HepG2 (cell line): ENCODE data around the gene MCM3AP. TPM values are rescaled to one million over a fixed set of nuclear protein-coding genes. Genes with fewer than 3 reads are reported as not detected.

Experiments used
- AGO2 ChIP-seq: fragments of 200-400 bp; formaldehyde crosslinking; optimal IDR thresholded peaks from 2 replicates; pipeline ENCODE3; 2017; ENCODE audit warnings: mild to moderate bottlenecking, low read depth, low read length, moderate library complexity
- HOMEZ ChIP-seq: IDR thresholded peaks from 2 replicates; pipeline ENCODE4 v1.6.1; 2016; ENCODE audit warnings: low read depth
- JUNB ChIP-seq: sonication (generic); formaldehyde crosslinking; IDR thresholded peaks from 2 replicates; pipeline ENCODE4 v1.8.0; 2022; ENCODE audit warnings: missing genetic modification reagents, mild to moderate bottlenecking, borderline replicate concordance
- MED1 ChIP-seq: sonication (generic); formaldehyde crosslinking; IDR thresholded peaks from 2 replicates; pipeline ENCODE4 v1.4.0; 2020; ENCODE audit warnings: missing genetic modification reagents
- NCOR1 ChIP-seq: fragments of 200-600 bp; sonication (generic); IDR thresholded peaks from 2 replicates; pipeline ENCODE4 v1.7.0; 2017; ENCODE audit warnings: antibody characterized with exemption, low read length, borderline replicate concordance
- RAD51 ChIP-seq: fragments of 450-650 bp; IDR thresholded peaks from 2 replicates; pipeline ENCODE4 v1.6.1; 2016; ENCODE audit warnings: borderline replicate concordance
- RBM39 ChIP-seq: fragments of 200-400 bp; formaldehyde crosslinking; IDR thresholded peaks from one replicate; pipeline ENCODE4 v1.6.1; 2018; ENCODE audit warnings: antibody characterized with exemption, mild to moderate bottlenecking, low read depth, low read length; ENCODE audit not compliant: poor library complexity, severe bottlenecking
- SKI ChIP-seq: fragments of 450-650 bp; IDR thresholded peaks from one replicate; pipeline ENCODE4 v1.6.1; 2018; ENCODE audit warnings: mild to moderate bottlenecking; ENCODE audit not compliant: partially characterized antibody
- THAP9 ChIP-seq: sonication (generic); formaldehyde crosslinking; IDR thresholded peaks from 2 replicates; pipeline ENCODE4; 2020; ENCODE audit warnings: missing genetic modification reagents, mild to moderate bottlenecking, borderline replicate concordance
- U2AF1 ChIP-seq: fragments of 200-400 bp; formaldehyde crosslinking; optimal IDR thresholded peaks from 2 replicates; pipeline ENCODE3; 2017; ENCODE audit warnings: mild to moderate bottlenecking, low read depth, low read length
- ZNF143 ChIP-seq: sonication (generic); formaldehyde crosslinking; IDR thresholded peaks from 2 replicates; pipeline ENCODE4 v1.4.0; 2020; ENCODE audit warnings: missing genetic modification reagents
- ZNF225 ChIP-seq: sonication (generic); formaldehyde crosslinking; IDR thresholded peaks from 2 replicates; pipeline ENCODE4 v1.4.0; 2020; ENCODE audit warnings: mild to moderate bottlenecking, missing genetic modification reagents
- ZNF251 ChIP-seq: sonication (generic); formaldehyde crosslinking; IDR thresholded peaks from 2 replicates; pipeline ENCODE4 v1.9.0; 2021; ENCODE audit warnings: mild to moderate bottlenecking, missing genetic modification reagents
- ZNF572 ChIP-seq: sonication (generic); formaldehyde crosslinking; IDR thresholded peaks from 2 replicates; pipeline ENCODE4 v1.5.1; 2020; ENCODE audit warnings: mild to moderate bottlenecking, missing genetic modification reagents
- ZSCAN21 ChIP-seq: sonication (generic); formaldehyde crosslinking; IDR thresholded peaks from 2 replicates; pipeline ENCODE4 v1.8.0; 2022; ENCODE audit warnings: mild to moderate bottlenecking, missing genetic modification reagents, moderate library complexity, borderline replicate concordance
- polyA plus RNA-seq, 8 experiments: library from polyadenylated mRNA; depleted of rRNA in 3 of 8; stranded (reverse) in 7 of 8; unstranded in 1 of 8; fragments of >200 nt; fragmentation: Illumina TruSeq in 4 of 8; extraction: Trizol in 4 of 8; gene quantifications; 2 replicates each; pipeline versions ENCODE4 v1.2.1 to v1.2.3, GENCODE V29; 2011 to 2016; ENCODE audit warnings: low read depth in 4 of 8, missing spikeins in 1 of 8, mixed read lengths in 1 of 8; ENCODE audit not compliant: insufficient read depth in 1 of 8
- total RNA-seq, 5 experiments: library from RNA; depleted of rRNA; stranded (reverse); fragments of >200 nt; fragmentation: Illumina TruSeq; extraction: Trizol; gene quantifications; 2 replicates each; pipeline ENCODE4 v1.2.3, GENCODE V29; 2016; ENCODE audit warnings: low read depth in 1 of 5
- TF ChIP-seq, protein P1 (sequence below): sonication (generic); formaldehyde crosslinking; IDR thresholded peaks from 2 replicates; pipeline ENCODE4 v1.9.0; 2022; ENCODE audit warnings: missing genetic modification reagents, mild to moderate bottlenecking, borderline replicate concordance
- TF ChIP-seq, protein P2 (sequence below): sonication (generic); formaldehyde crosslinking; IDR thresholded peaks from 2 replicates; pipeline ENCODE4 v1.4.0; 2020; ENCODE audit warnings: missing genetic modification reagents
- TF ChIP-seq, protein P3 (sequence below): IDR thresholded peaks from 2 replicates; pipeline ENCODE4 v1.6.1; 2016; ENCODE audit warnings: mild to moderate bottlenecking, missing biosample characterization, missing genetic modification reagents

The MCM3AP gene
- total and polyA plus RNA-seq, 2 of the 13 experiments (the other 11 are each of a cell fraction or from before 2014, with no cell fraction given): 27.0 to 54.7 TPM

GRCh38 chr21:46285761-46286647 is 593 bp upstream of the MCM3AP start, which contains the start of gene YBEY (continued):
- peak; percentile 90 for TF ChIP-seq AGO2
- peak; percentile 58 for TF ChIP-seq ZNF143
- peak; percentile 63; the same call in 1 of the 2 replicates for TF ChIP-seq THAP9 (CRISPR knock-in tag)
- peak; percentile 71 for TF ChIP-seq ZNF225
- no peak for TF ChIP-seq HOMEZ (CRISPR knock-in tag)
- no peak for TF ChIP-seq SKI
- TF ChIP-seq, protein P1, sequence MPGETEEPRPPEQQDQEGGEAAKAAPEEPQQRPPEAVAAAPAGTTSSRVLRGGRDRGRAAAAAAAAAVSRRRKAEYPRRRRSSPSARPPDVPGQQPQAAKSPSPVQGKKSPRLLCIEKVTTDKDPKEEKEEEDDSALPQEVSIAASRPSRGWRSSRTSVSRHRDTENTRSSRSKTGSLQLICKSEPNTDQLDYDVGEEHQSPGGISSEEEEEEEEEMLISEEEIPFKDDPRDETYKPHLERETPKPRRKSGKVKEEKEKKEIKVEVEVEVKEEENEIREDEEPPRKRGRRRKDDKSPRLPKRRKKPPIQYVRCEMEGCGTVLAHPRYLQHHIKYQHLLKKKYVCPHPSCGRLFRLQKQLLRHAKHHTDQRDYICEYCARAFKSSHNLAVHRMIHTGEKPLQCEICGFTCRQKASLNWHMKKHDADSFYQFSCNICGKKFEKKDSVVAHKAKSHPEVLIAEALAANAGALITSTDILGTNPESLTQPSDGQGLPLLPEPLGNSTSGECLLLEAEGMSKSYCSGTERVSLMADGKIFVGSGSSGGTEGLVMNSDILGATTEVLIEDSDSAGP (CRISPR knock-in tag): peak; percentile 91
- no peak; the same call in 1 of the 2 replicates for TF ChIP-seq ZSCAN21
- TF ChIP-seq JUNB (CRISPR knock-in tag): no peak
- peak; percentile 77 for TF ChIP-seq MED1
- no peak for TF ChIP-seq RAD51
- TF ChIP-seq U2AF1: peak; percentile 86
- TF ChIP-seq, protein P2, sequence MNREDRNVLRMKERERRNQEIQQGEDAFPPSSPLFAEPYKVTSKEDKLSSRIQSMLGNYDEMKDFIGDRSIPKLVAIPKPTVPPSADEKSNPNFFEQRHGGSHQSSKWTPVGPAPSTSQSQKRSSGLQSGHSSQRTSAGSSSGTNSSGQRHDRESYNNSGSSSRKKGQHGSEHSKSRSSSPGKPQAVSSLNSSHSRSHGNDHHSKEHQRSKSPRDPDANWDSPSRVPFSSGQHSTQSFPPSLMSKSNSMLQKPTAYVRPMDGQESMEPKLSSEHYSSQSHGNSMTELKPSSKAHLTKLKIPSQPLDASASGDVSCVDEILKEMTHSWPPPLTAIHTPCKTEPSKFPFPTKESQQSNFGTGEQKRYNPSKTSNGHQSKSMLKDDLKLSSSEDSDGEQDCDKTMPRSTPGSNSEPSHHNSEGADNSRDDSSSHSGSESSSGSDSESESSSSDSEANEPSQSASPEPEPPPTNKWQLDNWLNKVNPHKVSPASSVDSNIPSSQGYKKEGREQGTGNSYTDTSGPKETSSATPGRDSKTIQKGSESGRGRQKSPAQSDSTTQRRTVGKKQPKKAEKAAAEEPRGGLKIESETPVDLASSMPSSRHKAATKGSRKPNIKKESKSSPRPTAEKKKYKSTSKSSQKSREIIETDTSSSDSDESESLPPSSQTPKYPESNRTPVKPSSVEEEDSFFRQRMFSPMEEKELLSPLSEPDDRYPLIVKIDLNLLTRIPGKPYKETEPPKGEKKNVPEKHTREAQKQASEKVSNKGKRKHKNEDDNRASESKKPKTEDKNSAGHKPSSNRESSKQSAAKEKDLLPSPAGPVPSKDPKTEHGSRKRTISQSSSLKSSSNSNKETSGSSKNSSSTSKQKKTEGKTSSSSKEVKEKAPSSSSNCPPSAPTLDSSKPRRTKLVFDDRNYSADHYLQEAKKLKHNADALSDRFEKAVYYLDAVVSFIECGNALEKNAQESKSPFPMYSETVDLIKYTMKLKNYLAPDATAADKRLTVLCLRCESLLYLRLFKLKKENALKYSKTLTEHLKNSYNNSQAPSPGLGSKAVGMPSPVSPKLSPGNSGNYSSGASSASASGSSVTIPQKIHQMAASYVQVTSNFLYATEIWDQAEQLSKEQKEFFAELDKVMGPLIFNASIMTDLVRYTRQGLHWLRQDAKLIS: no peak
- peak; percentile 85 for TF ChIP-seq RBM39
- no peak for TF ChIP-seq NCOR1
- TF ChIP-seq ZNF251 (CRISPR knock-in tag): no peak
- TF ChIP-seq, protein P3, sequence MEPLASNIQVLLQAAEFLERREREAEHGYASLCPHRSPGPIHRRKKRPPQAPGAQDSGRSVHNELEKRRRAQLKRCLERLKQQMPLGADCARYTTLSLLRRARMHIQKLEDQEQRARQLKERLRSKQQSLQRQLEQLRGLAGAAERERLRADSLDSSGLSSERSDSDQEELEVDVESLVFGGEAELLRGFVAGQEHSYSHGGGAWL (CRISPR knock-in tag): peak; percentile 36
- no peak for TF ChIP-seq ZNF572 (CRISPR knock-in tag)
